ENCODE data around the gene HYAL3. TPM values are rescaled to one million over a fixed set of nuclear protein-coding genes. Genes with fewer than 3 reads are reported as not detected.

Gene HYAL3
- total and polyA plus RNA-seq, 2 of the 13 experiments (the other 11 are each of a cell fraction or from before 2014, with no cell fraction given), result 5.5 to 10.4 TPM

GRCh38 chr3:50321336-50322114 is 22.3 kb upstream of the HYAL3 start (continued):
- TF ChIP-seq KDM5A (IDR thresholded peaks at IDR 0.05; ENCODE audit: borderline replicate concordance, low read length) (peak; percentile 55; the same call in 1 of the 2 replicates), ZNF124 (CRISPR knock-in tag; IDR thresholded peaks at IDR 0.05) (0 out of 2 replicates have a peak, but pooled peaks have one; percentile 26), FOSL2 (CRISPR knock-in tag; IDR thresholded peaks at IDR 0.05) (no peak; the same call in 1 of the 2 replicates), PLRG1 (conservative IDR thresholded peaks at IDR 0.05) (no peak), TRIM22 (IDR thresholded peaks at IDR 0.05) (no peak), ZUFSP (CRISPR knock-in tag; IDR thresholded peaks at IDR 0.05; ENCODE audit: borderline replicate concordance) (no peak), SRF (IDR thresholded peaks at IDR 0.05; ENCODE audit: low read depth, low read length) (no peak), ZNF558 (CRISPR knock-in tag; IDR thresholded peaks at IDR 0.05; ENCODE audit: borderline replicate concordance) (0 out of 2 replicates have a peak, but pooled peaks have one; percentile 66), MEIS2 (CRISPR knock-in tag; IDR thresholded peaks at IDR 0.05) (no peak; the same call in 1 of the 2 replicates), HDAC6 (IDR thresholded peaks at IDR 0.05; ENCODE audit: low read depth, low read length) (no peak), BRCA1 (CRISPR knock-in tag; IDR thresholded peaks at IDR 0.05) (no peak), ZNF407 (CRISPR knock-in tag; IDR thresholded peaks at IDR 0.05; ENCODE audit: not compliant biosample characterization) (no peak), NFRKB (IDR thresholded peaks at IDR 0.05) (no peak), TEAD3 (CRISPR knock-in tag; optimal IDR thresholded peaks at IDR 0.05; ENCODE audit: borderline replicate concordance) (no peak), KDM2A (CRISPR knock-in tag; IDR thresholded peaks at IDR 0.05; ENCODE audit: borderline replicate concordance, low read depth) (no peak), RBFOX2 (IDR thresholded peaks at IDR 0.05; ENCODE audit: low read depth, low read length) (peak; percentile 92), HNF1B (CRISPR knock-in tag; IDR thresholded peaks at IDR 0.05) (no peak)
